ENCODE results near the gene DCAF8. TPM values are rescaled to one million over a fixed set of nuclear protein-coding genes. Genes with fewer than 3 reads are reported as not detected.

The DCAF8 gene
- total and polyA plus RNA-seq, 8 donors, result 51.1 to 122 (median 86.0) TPM

GRCh38 chr1:160244209-160244608 lies 18.1 kb downstream of the DCAF8 start:
- H3K4me1 ChIP-seq, result peaks cover 8 to 24% (median 16%) of the 10 kb centered on the region in 3 donors
- no peak for FAIRE-seq
- DNase-seq, result no peak
- ATAC-seq, result no peak
- H3K9me3 ChIP-seq, result no peaks in the 10 kb centered on the region
- WGBS, 2 donors, result 39 to 57% methylated on average over 1 of the region's 1 CpG
- TF ChIP-seq CTCF (IDR thresholded peaks at IDR 0.05), result no peak
- no peaks in the 10 kb centered on the region for H3K27me3 ChIP-seq
- peaks cover 0 to 22% (median 4%) of the 10 kb centered on the region in 3 donors for H3K36me3 ChIP-seq
- intact Hi-C loops (cut with DNase I), result no loop called here
- no peak overlapping the region for H3K27ac ChIP-seq
- no peak overlapping the region for H3K4me3 ChIP-seq

GRCh38 chr1:160243767-160244166 lies 18.6 kb downstream of the DCAF8 start:
- intact Hi-C loops (cut with DNase I), result no loop called here
- DNase-seq (no peak), ATAC-seq (no peak), FAIRE-seq (no peak)
- H3K4me3 ChIP-seq, result no peak overlapping the region
- H3K36me3 ChIP-seq, result peaks cover 0 to 26% (median 4%) of the 10 kb centered on the region in 3 donors
- peaks cover 8 to 24% (median 16%) of the 10 kb centered on the region in 3 donors for H3K4me1 ChIP-seq
- no peaks in the 10 kb centered on the region for H3K9me3 ChIP-seq
- no peaks in the 10 kb centered on the region for H3K27me3 ChIP-seq
- TF ChIP-seq CTCF (IDR thresholded peaks at IDR 0.05), result no peak
- no peak overlapping the region for H3K27ac ChIP-seq

- Histone ChIP-seq H3K27ac (no peak overlapping the region), H3K9me3 (no peaks in the 10 kb centered on the region), H3K4me3 (no peak overlapping the region), H3K27me3 (no peaks in the 10 kb centered on the region), H3K4me1 (no peaks in the 10 kb centered on the region), H3K36me3 (peaks cover 0 to 61% (median 17%) of the 10 kb centered on the region in 3 donors)
- no peak for ATAC-seq
- DNase-seq, result peak in 1 of 6 donors; percentile 45
- no peak for TF ChIP-seq CTCF (IDR thresholded peaks at IDR 0.05)
- intact Hi-C loops (cut with DNase I), result no loop called here
- no peak for FAIRE-seq
- WGBS, 2 donors, result 93% methylated on average over 24 of the region's 24 CpGs
Measured at GRCh38 chr1:160239582-160240299, 22.6 kb downstream of the DCAF8 start.

GRCh38 chr1:160238408-160238807 lies 23.9 kb downstream of the DCAF8 start:
- Histone ChIP-seq H3K27ac (no peak overlapping the region), H3K36me3 (peaks cover 0 to 61% (median 17%) of the 10 kb centered on the region in 3 donors), H3K4me1 (no peaks in the 10 kb centered on the region), H3K4me3 (no peak overlapping the region), H3K9me3 (no peaks in the 10 kb centered on the region), H3K27me3 (no peaks in the 10 kb centered on the region)
- intact Hi-C loops (cut with DNase I), result no loop called here
- WGBS, 2 donors, result 68 to 70% methylated on average over 5 of the region's 5 CpGs
- FAIRE-seq (no peak), ATAC-seq (peak in 1 of 4 donors; percentile 53), DNase-seq (no peak)
- no peak for TF ChIP-seq CTCF (IDR thresholded peaks at IDR 0.05)

GRCh38 chr1:160237558-160237957 lies 24.8 kb downstream of the DCAF8 start:
- DNase-seq, result no peak
- no peak for TF ChIP-seq CTCF (IDR thresholded peaks at IDR 0.05)
- H3K9me3 ChIP-seq, result no peaks in the 10 kb centered on the region
- no peaks in the 10 kb centered on the region for H3K27me3 ChIP-seq
- WGBS, 2 donors, result 91 to 98% methylated on average over 2 of the region's 2 CpGs
- H3K36me3 ChIP-seq, result peaks cover 0 to 64% (median 17%) of the 10 kb centered on the region in 3 donors
- ATAC-seq, result no peak
- FAIRE-seq, result no peak
- intact Hi-C loops (cut with DNase I), result no loop called here
- H3K27ac ChIP-seq, result no peak overlapping the region
- no peaks in the 10 kb centered on the region for H3K4me1 ChIP-seq
- H3K4me3 ChIP-seq, result no peak overlapping the region

Measured in pancreas (tissue), 10 donors.